ENCODE data around the gene FRMPD2. TPM values are rescaled to one million over a fixed set of nuclear protein-coding genes. Genes with fewer than 3 reads are reported as not detected.

Gene FRMPD2
- total RNA-seq, 1 experiment from 2014 or later, result 0.44 TPM

DNA sequence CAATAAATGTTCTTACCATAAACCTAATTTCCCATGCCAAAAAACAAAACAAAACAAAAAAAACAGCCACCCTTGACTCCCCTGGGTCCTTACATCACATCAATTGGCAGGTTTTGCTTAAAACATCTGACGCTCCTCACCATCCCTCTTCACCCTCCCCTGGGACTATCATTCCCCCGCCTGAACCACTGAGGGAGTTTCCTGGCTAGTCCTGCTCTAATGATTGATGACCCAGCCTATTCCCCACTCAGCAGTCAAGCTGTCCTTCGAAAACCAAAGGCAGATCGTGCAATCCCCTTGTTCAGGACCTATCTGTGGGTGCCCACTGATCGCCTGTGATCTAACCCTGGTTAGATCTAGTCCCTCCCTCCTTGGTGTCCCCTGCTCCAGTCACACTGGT is 11.2 kb upstream of the FRMPD2 start:
- Mint-ChIP-seq H3K4me1 (peaks cover 5 to 7% of the 10 kb centered on the region in 2 experiments), H3K4me3 (no peak overlapping the region), H3K36me3 (ENCODE audit: insufficient read depth in 1 of 3, low read depth in 3 of 3) (peaks cover 2 to 9% (median 3%) of the 10 kb centered on the region in 3 experiments; a peak in 4 of 7 replicates), H3K9me3 (peaks cover 17 to 36% of the 10 kb centered on the region in 2 experiments), H3K27ac (no peak overlapping the region; a peak in 1 of 7 replicates), H3K27me3 (ENCODE audit: low read depth) (peaks cover 19% of the 10 kb centered on the region)
- no peak overlapping the region for H3K27ac ChIP-seq (ENCODE audit: insufficient read length, low read depth, low read length)
- H2BK12ac ChIP-seq (ENCODE audit: insufficient read length, low read depth, low read length), result no peak overlapping the region
- H2BK5ac ChIP-seq (ENCODE audit: insufficient read length, low read length), result no peak overlapping the region
- H3K79me1 ChIP-seq (ENCODE audit: insufficient read depth, low read depth, low read length, poor library complexity, severe bottlenecking), result no peaks in the 10 kb centered on the region
- H3K14ac ChIP-seq (ENCODE audit: insufficient read depth, low read length), result no peak overlapping the region
- H3T11ph ChIP-seq (ENCODE audit: low read length), result no peak overlapping the region
- H3K9ac ChIP-seq (ENCODE audit: extremely low read depth, insufficient read length, low read length), result no peak overlapping the region
- no CpG with 5 or more reads among the region's 5 CpGs for WGBS (ENCODE audit: extremely low coverage, insufficient read length, low lambda C conversion rate)
- no peak overlapping the region for H3K4ac ChIP-seq (ENCODE audit: low read depth, low read length)
- H3K23me2 ChIP-seq (ENCODE audit: insufficient read length, low read depth, low read length, poor library complexity, severe bottlenecking), result no peaks in the 10 kb centered on the region
- no peak overlapping the region for H3K18ac ChIP-seq (ENCODE audit: insufficient read length, low read depth, low read length)
- no peak overlapping the region for H4K91ac ChIP-seq (ENCODE audit: insufficient read length, low read depth, low read length)
- H3K79me2 ChIP-seq (ENCODE audit: insufficient read depth, low read length), result no peaks in the 10 kb centered on the region
- H4K8ac ChIP-seq (replicated peaks; ENCODE audit: insufficient read length, low read depth, low read length), result no peak overlapping the region
- H2BK120ac ChIP-seq (ENCODE audit: low read depth, low read length, poor library complexity, severe bottlenecking), result no peak overlapping the region
- no peak overlapping the region for H3K23ac ChIP-seq (ENCODE audit: insufficient read length, low read depth, low read length)
- no peaks in the 10 kb centered on the region for H3K27me3 ChIP-seq (ENCODE audit: insufficient read depth, low read length)
- no peak overlapping the region for H2BK15ac ChIP-seq (ENCODE audit: low read depth, low read length)
- no peak overlapping the region for H4K5ac ChIP-seq (ENCODE audit: insufficient read length, low read depth, low read length)
- no peak overlapping the region for H3K56ac ChIP-seq (ENCODE audit: insufficient read length, low read depth, low read length)
- no peak for TF ChIP-seq CTCF (conservative IDR thresholded peaks at IDR 0.05)
- no peak overlapping the region for H2BK20ac ChIP-seq (ENCODE audit: low read depth, low read length, poor library complexity, severe bottlenecking)
- H4K20me1 ChIP-seq (ENCODE audit: control insufficient read depth, insufficient read depth, insufficient read length), result no peaks in the 10 kb centered on the region
- H3K9me3 ChIP-seq (ENCODE audit: control insufficient read depth, low read depth, low read length), result peaks cover 8% of the 10 kb centered on the region
- H2AFZ ChIP-seq (ENCODE audit: low read length), result no peak overlapping the region
- H3K4me1 ChIP-seq (ENCODE audit: insufficient read depth, low read length), result no peaks in the 10 kb centered on the region
- no peak overlapping the region for H3K4me2 ChIP-seq (ENCODE audit: insufficient read depth, insufficient read length, low read length)
- DNase-seq, result no peak
- H2AK5ac ChIP-seq (ENCODE audit: insufficient read length, low read length), result no peak overlapping the region

Data from H9 (cell line).